Measurements from ENCODE around the gene ALG9.

ALG9 gene

DNA sequence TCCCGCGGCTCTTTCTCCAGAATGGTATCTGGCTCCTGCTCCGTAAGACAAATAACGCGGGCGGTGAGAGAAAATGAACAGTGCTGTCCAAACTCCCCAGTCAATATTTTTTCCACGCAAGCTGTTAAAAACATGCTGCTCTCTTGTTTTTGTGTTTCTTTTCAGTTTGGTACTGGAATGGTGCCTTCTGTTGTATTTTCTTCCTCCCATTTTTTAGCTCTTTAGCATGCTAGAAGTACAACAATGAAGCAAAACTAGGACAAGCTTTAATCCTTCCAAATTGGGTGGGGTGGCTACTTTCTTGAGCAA, 104.6 kb downstream of the ALG9 start:
- in situ Hi-C loops (cut with HindIII; ENCODE audit: low sequenced_read_pairs): no loop called here
- DNase-seq (ENCODE audit: low read depth, low spot score): no peak
- peak overlapping the region; percentile 86 for H3K4me3 ChIP-seq (ENCODE audit: low read depth, low read length)
- TF ChIP-seq, protein P1, sequence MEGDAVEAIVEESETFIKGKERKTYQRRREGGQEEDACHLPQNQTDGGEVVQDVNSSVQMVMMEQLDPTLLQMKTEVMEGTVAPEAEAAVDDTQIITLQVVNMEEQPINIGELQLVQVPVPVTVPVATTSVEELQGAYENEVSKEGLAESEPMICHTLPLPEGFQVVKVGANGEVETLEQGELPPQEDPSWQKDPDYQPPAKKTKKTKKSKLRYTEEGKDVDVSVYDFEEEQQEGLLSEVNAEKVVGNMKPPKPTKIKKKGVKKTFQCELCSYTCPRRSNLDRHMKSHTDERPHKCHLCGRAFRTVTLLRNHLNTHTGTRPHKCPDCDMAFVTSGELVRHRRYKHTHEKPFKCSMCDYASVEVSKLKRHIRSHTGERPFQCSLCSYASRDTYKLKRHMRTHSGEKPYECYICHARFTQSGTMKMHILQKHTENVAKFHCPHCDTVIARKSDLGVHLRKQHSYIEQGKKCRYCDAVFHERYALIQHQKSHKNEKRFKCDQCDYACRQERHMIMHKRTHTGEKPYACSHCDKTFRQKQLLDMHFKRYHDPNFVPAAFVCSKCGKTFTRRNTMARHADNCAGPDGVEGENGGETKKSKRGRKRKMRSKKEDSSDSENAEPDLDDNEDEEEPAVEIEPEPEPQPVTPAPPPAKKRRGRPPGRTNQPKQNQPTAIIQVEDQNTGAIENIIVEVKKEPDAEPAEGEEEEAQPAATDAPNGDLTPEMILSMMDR (IDR thresholded peaks at IDR 0.05; ENCODE audit: low read depth, low read length): no peak

DNA sequence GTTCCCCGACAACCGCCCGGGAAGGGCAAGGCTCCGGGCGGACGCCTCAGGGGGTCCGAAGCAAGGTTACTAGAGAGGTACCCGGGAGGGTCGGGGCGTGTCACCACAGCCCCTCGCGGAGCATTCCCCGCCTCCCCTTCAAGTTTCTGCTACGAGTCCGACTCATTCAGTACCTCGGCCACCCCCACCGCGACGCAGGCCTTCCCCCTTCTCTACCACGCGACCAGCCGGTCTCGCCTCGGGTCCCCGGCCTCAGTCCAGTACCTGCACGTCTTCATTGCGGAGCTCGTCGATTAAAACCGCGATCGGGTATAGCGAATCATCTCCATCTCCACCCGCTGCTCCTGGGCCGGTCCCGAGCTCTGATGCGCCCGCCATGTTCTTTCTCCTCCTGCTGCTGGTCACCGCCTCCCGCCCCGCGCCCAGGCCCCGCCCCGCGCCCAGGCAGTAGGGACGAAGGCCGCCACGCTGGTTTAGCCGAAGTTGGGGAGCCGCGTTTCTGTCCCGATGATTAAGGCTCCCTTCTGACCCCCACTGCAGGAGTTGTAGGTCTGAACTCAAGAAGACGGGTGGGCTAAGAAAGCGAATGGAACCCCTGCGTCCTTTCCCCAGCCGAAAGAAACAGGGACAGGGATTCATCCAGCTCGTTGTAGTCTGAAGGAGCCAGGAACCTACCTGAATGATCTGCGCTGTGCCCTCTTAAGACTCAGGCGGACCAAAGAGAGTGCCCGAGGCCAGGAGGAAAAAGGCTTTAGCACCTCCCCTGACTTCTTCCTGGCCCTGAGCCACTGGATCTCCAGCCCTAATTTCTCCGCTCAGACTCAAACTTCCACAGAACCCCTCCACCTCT, 105.2 kb downstream of the ALG9 start, which contains the start of gene PPP2R1B:
PPP2R1B (minus strand) TSS at position 406 of the 850 bp plus-strand sequence; CDS start at position 378, 28 bp downstream.
- TF ChIP-seq, protein P1 (IDR thresholded peaks at IDR 0.05; ENCODE audit: low read depth, low read length): no peak
- in situ Hi-C loops (cut with HindIII; ENCODE audit: low sequenced_read_pairs): no loop called here
- peak within 1 kb of the TSS; percentile 86 for H3K4me3 ChIP-seq (ENCODE audit: low read depth, low read length)
- DNase-seq (ENCODE audit: low read depth, low spot score): peak; percentile 71

- TF ChIP-seq, protein P1 (IDR thresholded peaks at IDR 0.05; ENCODE audit: low read depth, low read length): no peak
- DNase-seq (ENCODE audit: low read depth, low spot score): peak; percentile 31
- peak overlapping the region; percentile 86 for H3K4me3 ChIP-seq (ENCODE audit: low read depth, low read length)
- in situ Hi-C loops (cut with HindIII; ENCODE audit: low sequenced_read_pairs): no loop called here
These were observed 105.9 kb downstream of the ALG9 start for GRCh38 chr11:111765320-111765983.

DNA sequence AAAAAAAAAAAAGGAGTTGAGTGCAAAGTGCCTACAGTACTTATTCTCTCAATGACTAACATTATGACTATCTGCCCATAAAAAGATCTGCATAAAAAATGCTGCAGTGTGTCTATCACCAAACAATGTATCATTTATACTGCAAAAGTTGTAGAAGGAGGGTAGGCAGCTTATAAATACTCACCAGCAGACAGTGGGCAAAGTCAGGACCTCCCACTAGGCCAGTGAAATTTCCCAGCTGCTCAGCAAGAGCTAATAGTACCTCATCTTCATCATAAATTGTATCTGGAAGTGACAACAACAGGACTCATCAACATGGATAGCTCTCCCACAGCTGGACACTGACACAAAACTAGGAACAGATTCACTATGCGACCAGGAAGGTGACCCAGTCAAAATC, 106.8 kb downstream of the ALG9 start:
- no peak for DNase-seq (ENCODE audit: low read depth, low spot score)
- peak overlapping the region; percentile 86 for H3K4me3 ChIP-seq (ENCODE audit: low read depth, low read length)
- in situ Hi-C loops (cut with HindIII; ENCODE audit: low sequenced_read_pairs): no loop called here
- TF ChIP-seq, protein P1 (IDR thresholded peaks at IDR 0.05; ENCODE audit: low read depth, low read length): no peak

DNA sequence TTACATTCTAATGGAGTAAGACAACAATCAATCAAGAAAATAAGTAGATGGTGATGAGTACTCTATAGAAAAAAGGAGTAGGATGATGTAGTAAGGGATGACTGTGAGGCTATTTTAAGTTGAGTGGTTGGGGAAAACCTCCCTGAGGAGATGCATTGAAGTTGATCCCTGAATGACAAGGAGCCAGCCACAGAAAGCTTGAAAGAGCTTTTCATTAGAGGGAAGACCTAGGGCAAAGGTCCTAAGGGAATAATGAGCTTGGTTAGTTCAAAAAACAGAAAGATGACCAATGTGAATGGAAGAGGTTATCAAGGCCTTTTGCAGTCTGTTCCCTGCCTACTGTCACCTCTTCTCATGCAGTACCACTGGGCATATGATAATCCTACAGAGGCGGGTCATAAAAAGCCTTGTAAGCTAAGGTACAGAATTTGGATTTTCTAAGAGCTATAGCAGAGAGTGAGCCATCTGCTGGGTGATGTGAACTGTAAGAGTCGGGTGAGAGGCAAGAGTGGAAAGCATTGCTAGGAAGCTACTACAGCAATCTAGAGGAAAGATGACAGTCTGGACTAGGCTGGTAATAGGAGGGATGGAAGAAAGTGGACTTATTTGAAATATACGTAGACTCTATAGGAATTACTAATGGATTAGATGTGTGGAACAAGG, 108.3 kb downstream of the ALG9 start:
- DNase-seq (ENCODE audit: low read depth, low spot score): peak; percentile 25
- in situ Hi-C loops (cut with HindIII; ENCODE audit: low sequenced_read_pairs): no loop called here
- TF ChIP-seq, protein P1 (IDR thresholded peaks at IDR 0.05; ENCODE audit: low read depth, low read length): peak; percentile 34
- no peak overlapping the region for H3K4me3 ChIP-seq (ENCODE audit: low read depth, low read length)

DNA sequence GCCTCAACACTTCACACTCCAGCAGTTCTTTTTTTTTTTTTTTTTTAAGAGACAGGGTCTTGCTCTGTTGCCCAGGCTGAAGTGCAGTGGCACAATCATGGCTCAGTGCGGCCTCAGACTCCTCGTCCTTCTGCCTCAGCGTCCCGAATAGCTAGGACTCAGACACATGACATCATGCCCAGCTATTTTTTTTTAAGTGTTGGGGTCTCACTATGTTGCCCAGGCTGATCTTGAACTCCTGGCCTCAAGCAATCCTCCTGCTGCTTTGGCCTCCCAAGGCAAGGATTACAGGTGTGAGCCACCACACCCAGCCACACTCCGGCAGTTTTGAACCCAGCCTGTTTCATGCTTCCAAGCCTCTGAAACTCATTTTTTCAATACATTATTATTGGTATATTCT, 108.9 kb downstream of the ALG9 start:
- TF ChIP-seq, protein P1 (IDR thresholded peaks at IDR 0.05; ENCODE audit: low read depth, low read length): no peak
- in situ Hi-C loops (cut with HindIII; ENCODE audit: low sequenced_read_pairs): no loop called here
- DNase-seq (ENCODE audit: low read depth, low spot score): no peak
- no peak overlapping the region for H3K4me3 ChIP-seq (ENCODE audit: low read depth, low read length)
